ENCODE data around the gene PNPLA3.

PNPLA3 gene

DNA sequence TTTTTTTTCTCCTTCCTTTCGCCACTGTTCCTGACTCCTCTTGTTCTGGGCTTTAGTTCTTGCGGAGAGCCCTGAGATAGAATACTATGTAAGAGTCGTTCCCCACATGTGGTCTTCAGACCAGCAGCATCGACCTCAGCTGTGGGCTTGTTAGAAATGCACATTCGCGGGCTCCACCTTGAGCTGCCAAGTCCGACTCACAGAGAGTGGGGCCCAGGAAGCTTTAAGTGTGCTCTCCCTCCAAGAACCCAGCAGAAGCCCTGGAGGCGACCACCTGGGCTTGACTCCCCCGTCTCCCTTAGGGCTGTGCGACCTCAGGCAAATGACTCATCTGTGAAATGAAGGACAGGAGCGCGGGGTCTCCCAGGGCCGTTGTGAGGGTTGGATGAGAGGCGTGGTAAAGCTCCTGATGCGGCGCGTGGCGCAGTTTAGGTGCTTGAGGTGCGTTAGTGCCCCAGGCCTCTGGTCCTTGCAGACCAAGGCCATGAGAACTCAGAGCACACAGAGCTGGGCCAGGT is 50.5 kb downstream of the PNPLA3 start:
- H3K27me3 ChIP-seq (replicated peaks; ENCODE audit: control insufficient read depth, insufficient read depth, low read length, poor library complexity, severe bottlenecking), result no peaks in the 10 kb centered on the region
- no peak for DNase-seq
- no peaks in the 10 kb centered on the region for H3K9me3 ChIP-seq (ENCODE audit: control insufficient read depth, low read length)
- H3K36me3 ChIP-seq (ENCODE audit: control insufficient read depth, insufficient read depth, low read length), result peaks cover 79% of the 10 kb centered on the region
- H3K27ac ChIP-seq (ENCODE audit: insufficient read depth, low read length, poor library complexity, severe bottlenecking), result no peak overlapping the region
- no peak overlapping the region for H3K4me3 ChIP-seq (ENCODE audit: insufficient read depth, low read depth, low read length, poor library complexity, severe bottlenecking)
- no peaks in the 10 kb centered on the region for H3K4me1 ChIP-seq (ENCODE audit: control insufficient read depth, insufficient read depth, low read length, poor library complexity, severe bottlenecking)

DNA sequence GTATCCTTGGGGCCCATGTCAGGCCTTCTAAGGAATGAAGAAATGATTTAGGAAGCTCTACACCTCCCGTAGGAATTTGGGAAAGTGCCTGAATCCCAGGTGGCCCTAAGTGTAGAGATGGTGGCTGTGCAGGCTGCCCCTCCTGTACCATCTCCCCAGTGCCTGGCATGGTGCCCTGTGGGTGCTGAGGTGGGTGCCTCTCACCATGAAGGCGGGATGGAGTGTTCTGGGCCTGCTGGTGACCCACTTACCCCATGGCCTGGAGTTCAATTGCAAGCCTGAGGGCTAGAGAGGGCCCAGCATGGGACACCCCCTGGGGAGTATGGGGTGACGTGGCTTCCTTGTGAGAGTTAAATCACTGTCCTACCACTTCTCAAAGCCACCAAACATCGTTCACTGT is 51.4 kb downstream of the PNPLA3 start:
- no peak for DNase-seq
- Histone ChIP-seq H3K27me3 (replicated peaks; ENCODE audit: control insufficient read depth, insufficient read depth, low read length, poor library complexity, severe bottlenecking) (no peaks in the 10 kb centered on the region), H3K9me3 (ENCODE audit: control insufficient read depth, low read length) (no peaks in the 10 kb centered on the region), H3K36me3 (ENCODE audit: control insufficient read depth, insufficient read depth, low read length) (peaks cover 71% of the 10 kb centered on the region), H3K4me1 (ENCODE audit: control insufficient read depth, insufficient read depth, low read length, poor library complexity, severe bottlenecking) (no peaks in the 10 kb centered on the region), H3K27ac (ENCODE audit: insufficient read depth, low read length, poor library complexity, severe bottlenecking) (no peak overlapping the region), H3K4me3 (ENCODE audit: insufficient read depth, low read depth, low read length, poor library complexity, severe bottlenecking) (no peak overlapping the region)

DNA sequence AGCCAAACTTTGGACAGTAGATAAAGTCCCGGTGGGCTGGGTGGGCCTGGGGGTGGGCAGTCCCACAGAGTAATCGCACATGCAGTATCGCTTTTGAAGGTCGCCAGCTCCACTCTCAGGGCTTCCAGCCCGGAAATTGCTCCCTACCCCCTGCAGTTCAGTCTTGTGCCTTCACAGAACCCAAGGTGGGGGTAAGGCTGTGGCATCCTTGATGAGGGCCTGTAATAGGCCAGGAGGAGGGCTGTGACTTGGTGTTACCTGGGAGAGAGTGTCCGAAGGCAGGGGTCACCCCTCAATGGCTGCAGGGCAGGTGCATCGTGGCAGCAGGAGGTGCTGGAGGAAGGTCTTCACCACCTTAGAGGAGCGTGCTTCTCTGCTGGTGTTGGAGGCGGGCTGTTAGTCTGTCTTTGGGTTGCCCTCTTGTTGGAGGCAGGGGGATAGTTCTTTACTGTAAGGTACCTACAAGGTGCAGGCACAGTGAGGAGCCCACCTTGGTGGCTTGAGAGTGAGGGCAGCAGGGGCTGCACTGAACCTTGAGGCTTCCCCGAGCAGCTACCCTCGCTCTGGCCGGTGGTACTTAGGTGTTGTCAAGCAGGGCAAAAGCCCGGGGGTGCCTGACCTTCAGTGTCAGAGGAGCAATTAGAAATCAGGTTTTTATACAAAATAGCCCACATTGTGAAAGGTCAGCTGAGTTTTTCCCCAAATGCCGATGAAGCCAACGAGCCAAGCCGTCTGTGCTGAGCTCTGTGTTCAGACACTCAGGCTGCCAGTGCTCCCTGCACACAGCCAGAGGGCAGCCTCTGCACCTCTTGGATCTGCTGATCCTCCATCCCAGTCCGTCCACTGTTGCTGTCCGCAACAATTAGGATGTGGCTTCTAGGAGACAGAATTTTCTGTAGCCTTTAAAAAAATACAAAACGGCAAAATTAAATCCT is 53.5 kb downstream of the PNPLA3 start:
- no peaks in the 10 kb centered on the region for H3K27me3 ChIP-seq (replicated peaks; ENCODE audit: control insufficient read depth, insufficient read depth, low read length, poor library complexity, severe bottlenecking)
- H3K27ac ChIP-seq (ENCODE audit: insufficient read depth, low read length, poor library complexity, severe bottlenecking), result no peak overlapping the region
- H3K36me3 ChIP-seq (ENCODE audit: control insufficient read depth, insufficient read depth, low read length), result peaks cover 79% of the 10 kb centered on the region
- H3K4me3 ChIP-seq (ENCODE audit: insufficient read depth, low read depth, low read length, poor library complexity, severe bottlenecking), result no peak overlapping the region
- H3K9me3 ChIP-seq (ENCODE audit: control insufficient read depth, low read length), result no peaks in the 10 kb centered on the region
- H3K4me1 ChIP-seq (ENCODE audit: control insufficient read depth, insufficient read depth, low read length, poor library complexity, severe bottlenecking), result no peaks in the 10 kb centered on the region
- no peak for DNase-seq

DNA sequence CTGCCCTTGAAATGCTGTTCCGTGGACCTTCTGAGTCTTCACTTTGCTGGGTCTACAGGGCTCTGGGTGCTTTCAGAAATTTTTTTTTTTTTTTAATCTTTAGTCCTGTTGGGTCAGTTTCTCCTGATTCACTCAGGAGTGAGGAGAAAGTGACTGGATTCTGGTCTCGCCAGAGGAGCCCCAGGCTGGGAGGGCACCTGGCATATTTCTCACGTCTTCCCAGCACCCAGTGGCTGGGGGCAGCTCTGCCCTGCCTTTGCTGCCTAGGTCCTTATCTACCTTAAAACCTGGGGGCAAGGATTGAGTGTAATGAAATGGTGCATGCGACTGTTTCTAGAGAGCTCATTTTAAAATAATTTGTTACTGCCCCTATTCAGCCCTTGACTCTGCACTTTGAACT is 55.0 kb downstream of the PNPLA3 start:
- Histone ChIP-seq H3K36me3 (ENCODE audit: control insufficient read depth, insufficient read depth, low read length) (peaks cover 77% of the 10 kb centered on the region), H3K4me1 (ENCODE audit: control insufficient read depth, insufficient read depth, low read length, poor library complexity, severe bottlenecking) (no peaks in the 10 kb centered on the region), H3K4me3 (ENCODE audit: insufficient read depth, low read depth, low read length, poor library complexity, severe bottlenecking) (no peak overlapping the region), H3K27ac (ENCODE audit: insufficient read depth, low read length, poor library complexity, severe bottlenecking) (no peak overlapping the region), H3K27me3 (replicated peaks; ENCODE audit: control insufficient read depth, insufficient read depth, low read length, poor library complexity, severe bottlenecking) (no peaks in the 10 kb centered on the region), H3K9me3 (ENCODE audit: control insufficient read depth, low read length) (no peaks in the 10 kb centered on the region)
- no peak for DNase-seq

DNA sequence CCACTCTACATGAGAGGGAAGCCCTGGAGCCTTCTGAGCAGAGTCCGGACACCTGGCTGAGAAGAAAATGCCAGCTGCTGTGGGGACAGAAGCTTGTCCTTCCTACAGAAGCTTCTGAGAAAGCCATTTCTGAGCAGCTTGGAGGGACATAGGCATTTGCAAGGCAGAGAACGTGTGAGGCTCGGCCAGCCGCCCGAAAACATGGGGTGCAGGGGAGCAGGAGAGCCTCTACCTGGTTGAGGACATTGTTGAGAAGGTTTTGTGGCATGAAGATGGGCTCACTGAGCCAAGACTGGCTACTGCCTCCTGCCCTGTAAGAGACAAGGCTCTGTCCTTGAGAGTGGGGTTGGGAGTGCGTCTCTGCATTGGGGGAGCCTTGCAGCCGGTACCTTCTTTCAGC is 57.0 kb downstream of the PNPLA3 start:
- no peak for DNase-seq
- Histone ChIP-seq H3K36me3 (ENCODE audit: control insufficient read depth, insufficient read depth, low read length) (peaks cover 72% of the 10 kb centered on the region), H3K9me3 (ENCODE audit: control insufficient read depth, low read length) (no peaks in the 10 kb centered on the region), H3K27ac (ENCODE audit: insufficient read depth, low read length, poor library complexity, severe bottlenecking) (no peak overlapping the region), H3K4me1 (ENCODE audit: control insufficient read depth, insufficient read depth, low read length, poor library complexity, severe bottlenecking) (no peaks in the 10 kb centered on the region), H3K27me3 (replicated peaks; ENCODE audit: control insufficient read depth, insufficient read depth, low read length, poor library complexity, severe bottlenecking) (no peaks in the 10 kb centered on the region), H3K4me3 (ENCODE audit: insufficient read depth, low read depth, low read length, poor library complexity, severe bottlenecking) (no peak overlapping the region)

DNA sequence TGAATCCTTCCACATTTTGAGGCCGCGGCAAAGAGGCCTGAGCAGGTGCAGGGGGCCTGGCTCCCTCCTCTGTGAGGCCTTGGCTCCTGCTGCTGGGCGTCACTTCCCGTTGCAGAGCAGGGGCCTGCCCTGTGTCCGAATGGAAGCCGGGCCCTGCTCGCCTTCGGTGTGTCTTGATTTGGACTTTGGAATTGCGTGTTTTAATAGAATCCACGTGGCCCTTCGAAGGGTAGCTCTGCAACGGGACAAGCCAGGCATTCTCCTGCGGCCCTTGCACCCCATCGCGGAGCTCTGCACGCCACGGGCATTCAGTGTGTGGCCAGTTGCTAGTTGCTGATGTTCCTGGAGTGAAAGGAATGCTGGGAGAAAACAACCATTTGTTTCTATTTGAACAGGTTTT is 57.4 kb downstream of the PNPLA3 start:
- no peaks in the 10 kb centered on the region for H3K27me3 ChIP-seq (replicated peaks; ENCODE audit: control insufficient read depth, insufficient read depth, low read length, poor library complexity, severe bottlenecking)
- no peaks in the 10 kb centered on the region for H3K4me1 ChIP-seq (ENCODE audit: control insufficient read depth, insufficient read depth, low read length, poor library complexity, severe bottlenecking)
- H3K27ac ChIP-seq (ENCODE audit: insufficient read depth, low read length, poor library complexity, severe bottlenecking), result no peak overlapping the region
- peaks cover 70% of the 10 kb centered on the region for H3K36me3 ChIP-seq (ENCODE audit: control insufficient read depth, insufficient read depth, low read length)
- H3K9me3 ChIP-seq (ENCODE audit: control insufficient read depth, low read length), result no peaks in the 10 kb centered on the region
- no peak overlapping the region for H3K4me3 ChIP-seq (ENCODE audit: insufficient read depth, low read depth, low read length, poor library complexity, severe bottlenecking)
- no peak for DNase-seq

DNA sequence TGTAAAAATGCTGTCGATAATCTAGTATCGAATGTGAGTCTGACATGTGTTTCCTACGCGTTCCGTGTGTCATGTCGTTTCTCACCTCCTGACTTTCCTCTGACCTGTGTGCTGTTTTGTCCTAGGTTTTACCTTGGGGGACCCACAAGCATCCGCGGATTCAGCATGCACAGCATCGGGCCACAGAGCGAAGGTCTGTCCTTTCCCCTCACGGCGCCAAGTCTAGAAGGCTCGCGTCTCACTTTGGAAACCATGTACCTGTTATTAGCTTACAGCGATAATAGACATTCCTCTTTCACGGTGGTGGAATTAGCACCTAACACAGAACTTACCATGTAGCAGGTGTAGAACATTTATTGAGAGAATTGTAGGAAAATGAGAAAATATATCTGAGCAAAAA is 60.2 kb downstream of the PNPLA3 start:
- H3K27me3 ChIP-seq (replicated peaks; ENCODE audit: control insufficient read depth, insufficient read depth, low read length, poor library complexity, severe bottlenecking), result no peaks in the 10 kb centered on the region
- H3K9me3 ChIP-seq (ENCODE audit: control insufficient read depth, low read length), result no peaks in the 10 kb centered on the region
- H3K36me3 ChIP-seq (ENCODE audit: control insufficient read depth, insufficient read depth, low read length), result peaks cover 54% of the 10 kb centered on the region
- no peak overlapping the region for H3K27ac ChIP-seq (ENCODE audit: insufficient read depth, low read length, poor library complexity, severe bottlenecking)
- DNase-seq, result no peak
- H3K4me3 ChIP-seq (ENCODE audit: insufficient read depth, low read depth, low read length, poor library complexity, severe bottlenecking), result no peak overlapping the region
- no peaks in the 10 kb centered on the region for H3K4me1 ChIP-seq (ENCODE audit: control insufficient read depth, insufficient read depth, low read length, poor library complexity, severe bottlenecking)

DNA sequence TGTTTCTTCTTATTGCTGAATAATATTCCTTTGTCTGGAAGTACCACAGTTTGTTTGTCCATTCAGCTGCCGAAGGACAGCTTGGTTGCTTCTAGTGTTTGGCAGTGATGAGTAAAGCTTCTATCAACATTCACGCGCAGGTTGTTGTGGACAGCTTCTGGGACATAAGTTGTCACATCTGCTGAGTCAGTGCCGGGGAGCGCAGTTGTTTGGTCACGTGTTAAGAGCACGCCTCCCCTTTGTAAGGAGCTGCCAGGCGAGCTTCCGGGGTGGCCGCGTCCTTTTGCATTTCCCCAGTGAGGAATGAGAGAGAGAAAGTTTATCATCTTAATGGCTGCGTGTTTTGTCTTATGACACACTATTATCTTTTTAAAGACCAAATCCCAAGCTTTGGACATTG is 61.9 kb downstream of the PNPLA3 start:
- H3K4me3 ChIP-seq (ENCODE audit: insufficient read depth, low read depth, low read length, poor library complexity, severe bottlenecking), result no peak overlapping the region
- DNase-seq, result no peak
- H3K4me1 ChIP-seq (ENCODE audit: control insufficient read depth, insufficient read depth, low read length, poor library complexity, severe bottlenecking), result no peaks in the 10 kb centered on the region
- H3K27me3 ChIP-seq (replicated peaks; ENCODE audit: control insufficient read depth, insufficient read depth, low read length, poor library complexity, severe bottlenecking), result no peaks in the 10 kb centered on the region
- no peaks in the 10 kb centered on the region for H3K9me3 ChIP-seq (ENCODE audit: control insufficient read depth, low read length)
- H3K36me3 ChIP-seq (ENCODE audit: control insufficient read depth, insufficient read depth, low read length), result peaks cover 59% of the 10 kb centered on the region
- no peak overlapping the region for H3K27ac ChIP-seq (ENCODE audit: insufficient read depth, low read length, poor library complexity, severe bottlenecking)

DNA sequence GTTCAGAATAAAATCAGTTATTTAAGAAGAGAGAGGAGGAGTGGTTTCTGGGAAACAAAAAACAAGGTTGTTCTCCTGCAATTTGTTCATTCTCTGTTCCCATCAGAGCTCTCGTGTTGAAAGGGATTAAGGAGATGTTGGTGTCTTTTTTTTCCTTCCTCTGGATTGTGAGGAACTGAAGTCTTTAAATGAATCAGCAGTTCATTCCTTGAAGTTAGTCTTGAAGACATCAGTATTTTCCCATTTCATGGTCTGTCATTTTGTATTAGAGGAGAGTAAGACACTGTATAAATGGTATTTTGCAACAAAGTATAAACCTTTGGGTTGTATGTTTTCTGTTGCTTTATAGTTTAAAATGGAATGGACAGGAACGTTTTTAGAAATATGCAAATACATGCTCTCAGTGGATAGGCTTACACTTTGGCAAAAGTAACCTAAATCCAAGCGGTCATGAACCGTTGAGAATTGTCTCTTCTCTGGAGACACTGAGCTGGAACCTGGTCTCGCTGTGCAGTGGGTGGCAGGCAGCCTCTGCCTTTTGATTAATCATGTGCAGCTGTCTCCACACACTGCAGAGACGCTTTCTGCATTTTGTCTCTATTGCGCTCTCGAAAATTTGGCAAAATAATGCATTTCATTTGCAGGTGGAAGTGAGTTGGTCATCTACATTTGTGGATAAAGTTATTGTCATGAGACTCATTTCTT is 64.7 kb downstream of the PNPLA3 start:
- Histone ChIP-seq H3K27me3 (replicated peaks; ENCODE audit: control insufficient read depth, insufficient read depth, low read length, poor library complexity, severe bottlenecking) (no peaks in the 10 kb centered on the region), H3K36me3 (ENCODE audit: control insufficient read depth, insufficient read depth, low read length) (peaks cover 65% of the 10 kb centered on the region)
- no peak for DNase-seq

DNA sequence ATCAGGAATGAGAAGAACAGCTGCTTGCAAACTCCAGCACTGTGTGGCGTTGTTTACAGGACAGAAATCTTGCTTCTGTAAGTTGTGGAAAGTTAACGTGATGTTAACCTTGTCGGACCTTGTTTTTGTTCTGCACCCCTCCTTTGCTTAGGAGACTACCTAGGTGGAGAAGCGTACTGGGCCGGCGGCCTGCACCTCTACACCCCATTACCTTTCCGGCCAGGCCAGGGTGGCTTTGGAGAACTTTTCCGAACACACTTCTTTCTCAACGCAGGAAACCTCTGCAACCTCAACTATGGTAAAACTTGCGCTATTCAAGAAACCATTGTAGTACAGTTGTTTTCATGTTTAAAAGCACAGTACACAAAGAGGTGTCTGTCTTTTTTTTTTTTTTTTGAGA is 65.4 kb downstream of the PNPLA3 start:
- Histone ChIP-seq H3K27ac (ENCODE audit: insufficient read depth, low read length, poor library complexity, severe bottlenecking) (no peak overlapping the region), H3K36me3 (ENCODE audit: control insufficient read depth, insufficient read depth, low read length) (peaks cover 59% of the 10 kb centered on the region), H3K27me3 (replicated peaks; ENCODE audit: control insufficient read depth, insufficient read depth, low read length, poor library complexity, severe bottlenecking) (no peaks in the 10 kb centered on the region), H3K4me1 (ENCODE audit: control insufficient read depth, insufficient read depth, low read length, poor library complexity, severe bottlenecking) (no peaks in the 10 kb centered on the region), H3K9me3 (ENCODE audit: control insufficient read depth, low read length) (no peaks in the 10 kb centered on the region), H3K4me3 (ENCODE audit: insufficient read depth, low read depth, low read length, poor library complexity, severe bottlenecking) (no peak overlapping the region)
- DNase-seq, result no peak

More for the DNA sequence above, 64.7 kb downstream of the PNPLA3 start:
- Histone ChIP-seq H3K9me3 (ENCODE audit: control insufficient read depth, low read length) (no peaks in the 10 kb centered on the region), H3K4me3 (ENCODE audit: insufficient read depth, low read depth, low read length, poor library complexity, severe bottlenecking) (no peak overlapping the region), H3K27ac (ENCODE audit: insufficient read depth, low read length, poor library complexity, severe bottlenecking) (no peak overlapping the region), H3K4me1 (ENCODE audit: control insufficient read depth, insufficient read depth, low read length, poor library complexity, severe bottlenecking) (no peaks in the 10 kb centered on the region)
